Activated CD4-positive, alpha-beta T cell treated with anti-CD3 and anti-CD28 coated beads, Interleukin-2, amount 50 U/mL, for 1 hour (primary cell): ENCODE measurements around the gene POU2F3.
"Not testable (repeated sequence)": the region's sequence is repeated elsewhere in the genome, so short reads cannot be mapped to it uniquely, and the experiment has no call there.

Source experiments
- DNase-seq: peaks from one replicate; pipeline ENCODE4 v3.0.0-alpha.2; 2020

The POU2F3 gene

GRCh38 chr11:120256178-120256577, 16.2 kb downstream of the POU2F3 start:
- no peak for DNase-seq

DNA sequence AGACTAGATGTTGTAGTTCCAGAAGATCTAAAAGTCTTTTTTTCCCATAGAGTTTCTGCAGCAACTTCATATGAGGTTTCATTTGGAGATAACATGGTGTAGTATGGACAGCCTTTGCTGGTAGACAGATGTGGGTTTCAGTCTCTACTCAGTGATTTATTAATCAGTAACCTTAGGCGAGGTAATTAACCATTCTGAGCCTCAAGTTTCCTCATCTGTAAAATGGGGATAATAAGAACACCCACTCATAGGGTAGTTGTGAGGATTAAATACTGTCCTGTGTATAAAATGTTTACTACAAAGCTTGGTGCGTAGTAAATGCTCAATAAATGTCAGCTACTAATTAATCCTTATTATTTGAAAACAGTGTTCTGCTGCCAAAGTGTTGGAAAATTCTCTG, 16.8 kb downstream of the POU2F3 start:
- no peak for DNase-seq

DNA sequence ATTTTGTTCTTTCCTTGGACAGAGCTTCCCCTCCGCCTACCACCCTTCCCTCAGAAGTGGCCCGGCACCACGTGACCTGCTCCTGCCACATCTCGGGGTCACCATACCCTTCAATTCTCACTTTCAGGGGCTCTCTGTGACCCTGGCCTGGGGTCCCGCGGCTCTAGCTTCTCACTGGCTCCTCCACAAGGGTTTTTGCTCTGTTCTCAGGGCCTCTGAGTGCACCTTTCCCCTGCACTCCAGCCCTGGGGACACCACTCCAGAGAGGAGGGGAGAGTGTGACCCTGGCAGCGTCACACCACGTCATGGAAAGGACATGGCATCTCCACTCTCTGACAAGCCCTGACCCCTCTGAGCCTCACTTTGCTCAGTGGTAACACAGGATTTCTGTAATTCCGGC, 17.4 kb downstream of the POU2F3 start:
- DNase-seq = no peak

- no peak for DNase-seq
Observed at GRCh38 chr11:120258661-120259060, 18.7 kb downstream of the POU2F3 start.

DNA sequence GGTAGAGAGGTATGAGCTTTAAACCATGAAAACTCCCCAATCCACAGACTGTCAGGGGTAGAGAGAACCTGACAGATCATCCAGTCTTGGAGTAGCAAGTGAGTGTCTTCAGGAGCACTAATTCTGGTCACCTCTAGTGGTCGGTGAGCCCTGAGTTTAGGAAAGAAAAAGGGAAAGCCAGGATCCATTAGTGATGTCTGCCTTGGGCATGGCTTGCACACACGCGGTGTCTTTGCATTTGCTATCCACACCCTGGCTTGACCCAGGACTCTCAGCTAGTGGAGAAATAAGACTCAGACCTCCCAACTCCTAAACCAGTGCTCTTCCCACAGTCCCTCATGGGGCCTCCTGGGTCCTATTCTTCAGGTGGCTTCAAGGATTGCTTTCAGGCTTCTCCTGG, 19.3 kb downstream of the POU2F3 start:
- no peak for DNase-seq

DNA sequence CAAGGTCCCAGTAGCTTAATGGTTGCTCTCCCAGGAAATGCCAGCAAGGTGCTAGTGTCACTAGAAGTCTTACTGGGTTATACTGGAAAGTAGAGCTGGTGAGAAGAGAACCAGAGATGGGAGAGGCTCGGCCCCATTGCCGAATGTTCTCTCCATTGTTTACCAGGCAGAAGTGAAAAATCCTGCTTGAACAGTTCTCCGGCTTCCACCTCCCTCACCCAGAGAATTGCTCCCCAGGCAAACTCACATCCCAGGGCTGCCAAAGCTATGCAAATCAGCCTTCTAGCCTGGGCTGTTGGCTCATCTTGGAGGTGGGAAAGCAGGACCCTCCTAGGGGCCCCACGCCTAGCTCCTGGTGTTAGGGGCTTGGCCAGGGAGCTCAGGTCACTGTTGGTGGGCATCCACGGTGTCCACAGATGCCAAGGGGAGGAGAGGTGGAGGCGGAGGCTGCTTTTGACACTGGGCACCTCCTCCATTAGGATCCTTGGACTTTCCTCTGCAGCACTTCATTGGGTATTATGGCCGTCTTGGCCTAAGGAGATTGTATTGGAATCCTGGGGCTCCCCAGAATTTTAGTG, 20.1 kb downstream of the POU2F3 start:
- no peak for DNase-seq

DNA sequence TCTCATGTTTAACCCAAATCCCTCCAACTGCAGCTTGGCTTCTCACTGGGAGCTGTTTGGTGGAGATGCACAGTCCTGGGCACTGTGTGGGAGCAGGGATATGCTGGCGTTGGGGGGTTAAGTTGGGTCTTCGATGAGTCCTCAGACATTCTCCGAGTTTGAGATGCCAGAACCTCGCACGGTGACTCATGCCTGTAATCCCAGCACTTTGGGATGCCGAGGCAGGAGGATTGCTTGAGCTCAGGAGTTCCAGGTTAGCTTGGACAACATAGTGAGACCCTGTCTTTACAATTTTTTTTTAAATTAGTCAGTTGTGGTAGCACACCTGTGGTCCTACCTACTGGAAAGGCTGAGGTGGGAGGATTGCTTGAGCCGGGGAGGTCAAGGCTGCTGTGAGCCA, 20.7 kb downstream of the POU2F3 start:
- DNase-seq = no peak

DNA sequence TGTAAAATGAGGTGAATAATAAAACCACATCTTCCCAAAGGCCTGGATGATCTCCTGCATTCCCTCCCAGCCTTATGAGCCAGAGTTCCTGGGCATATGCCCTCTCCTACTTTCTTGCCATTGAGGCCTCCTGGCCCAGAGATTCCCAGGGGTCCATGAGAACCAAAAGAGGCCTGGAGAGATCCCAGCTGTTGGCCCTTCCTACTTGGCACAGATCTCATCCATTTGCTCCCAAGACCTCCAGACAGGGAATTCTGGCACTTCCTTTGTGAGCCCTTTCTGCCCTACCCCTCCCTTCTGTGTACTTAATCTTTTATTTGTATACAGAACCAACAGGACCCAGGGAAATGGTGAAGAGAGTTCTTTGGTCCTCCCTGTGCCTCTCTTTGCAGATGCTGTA, 21.4 kb downstream of the POU2F3 start:
- no peak for DNase-seq

DNA sequence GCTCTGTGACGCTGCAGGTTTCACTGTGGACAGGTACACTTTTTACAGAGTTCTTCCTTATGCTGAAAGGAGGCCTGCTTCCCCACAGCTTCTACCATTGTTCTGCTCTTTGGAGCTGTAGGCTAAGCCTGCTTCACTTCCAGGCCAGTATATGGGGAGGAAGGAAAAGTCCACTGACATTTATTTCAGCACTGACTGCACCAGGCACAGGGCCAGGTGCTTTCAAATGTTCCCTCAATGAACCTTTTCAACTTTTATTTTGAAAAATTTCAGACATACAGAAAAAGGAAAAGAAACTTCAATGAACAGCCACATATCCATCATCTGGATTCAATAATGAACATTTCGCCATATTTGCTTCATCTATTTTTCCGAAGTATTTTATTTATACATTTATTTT, 22.0 kb downstream of the POU2F3 start:
- no peak for DNase-seq

DNA sequence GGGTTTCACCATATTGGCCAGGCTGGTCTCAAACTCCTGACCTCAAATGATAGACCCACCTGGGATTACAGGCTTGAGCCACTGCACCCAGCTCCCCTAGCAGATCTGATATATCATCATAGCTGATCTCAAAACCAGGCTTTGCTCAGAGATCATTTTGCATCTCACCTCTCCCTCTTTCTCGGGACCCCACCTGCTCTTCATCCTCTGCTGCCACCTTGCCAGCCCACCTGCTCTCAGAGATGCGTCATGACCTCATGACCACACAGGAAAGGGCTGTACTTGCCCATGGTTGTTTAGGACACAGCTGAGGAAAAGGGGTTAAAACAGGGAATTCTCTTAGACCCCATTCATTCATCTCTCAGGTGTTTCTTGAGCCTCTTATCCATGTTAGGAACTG, 27.4 kb downstream of the POU2F3 start:
- no peak for DNase-seq

DNA sequence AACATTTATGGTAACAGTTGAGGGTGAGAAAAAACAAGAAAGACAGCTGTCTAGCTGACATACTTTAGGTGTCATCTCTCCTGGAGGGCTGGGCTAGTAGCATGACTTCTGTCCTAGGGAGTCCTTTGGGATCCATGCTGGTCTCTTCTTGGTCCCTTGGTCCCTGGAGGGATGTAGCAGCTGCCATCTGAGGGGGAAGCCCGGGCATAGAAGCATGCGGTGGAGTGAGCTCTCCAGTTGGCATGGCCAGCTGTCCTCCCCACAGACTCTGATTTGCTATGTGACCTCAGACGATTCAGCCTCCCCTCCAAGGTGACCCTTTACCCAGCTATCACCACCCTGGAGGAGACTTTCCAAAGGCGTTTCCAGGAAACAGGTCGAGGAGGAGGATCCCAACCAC, 28.7 kb downstream of the POU2F3 start:
- DNase-seq = no peak

GRCh38 chr11:120270386-120270785, 30.4 kb downstream of the POU2F3 start:
- no peak for DNase-seq

GRCh38 chr11:120271672-120272071, 31.7 kb downstream of the POU2F3 start:
- no peak for DNase-seq

DNA sequence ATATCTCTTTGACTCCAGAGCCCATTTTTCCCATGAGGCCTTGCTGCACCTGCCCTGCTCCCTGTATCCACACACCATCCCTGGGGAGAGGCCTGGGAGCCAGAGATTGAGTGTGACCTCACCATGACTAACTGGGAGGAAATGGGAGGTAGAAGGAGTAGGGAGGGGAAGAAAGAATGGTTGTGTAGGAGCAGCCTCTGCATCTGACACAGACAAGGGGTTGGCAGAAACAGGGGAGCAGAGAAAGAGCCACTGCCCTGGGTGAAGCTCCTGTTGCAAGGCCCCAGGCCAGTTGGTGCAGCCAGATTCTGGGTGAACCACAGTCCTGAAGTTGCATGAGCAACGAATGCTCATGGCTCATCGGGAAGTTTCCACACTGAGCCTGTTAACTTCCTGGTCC, 32.4 kb downstream of the POU2F3 start:
- DNase-seq = no peak

- no peak for DNase-seq
Observed at GRCh38 chr11:120273432-120273831, 33.5 kb downstream of the POU2F3 start.

GRCh38 chr11:120273956-120274355, 34.0 kb downstream of the POU2F3 start:
- DNase-seq = not testable (repeated sequence)

GRCh38 chr11:120279502-120279901, 39.6 kb downstream of the POU2F3 start:
- no peak for DNase-seq

GRCh38 chr11:120280600-120281051, 40.7 kb downstream of the POU2F3 start:
- DNase-seq = no peak

DNA sequence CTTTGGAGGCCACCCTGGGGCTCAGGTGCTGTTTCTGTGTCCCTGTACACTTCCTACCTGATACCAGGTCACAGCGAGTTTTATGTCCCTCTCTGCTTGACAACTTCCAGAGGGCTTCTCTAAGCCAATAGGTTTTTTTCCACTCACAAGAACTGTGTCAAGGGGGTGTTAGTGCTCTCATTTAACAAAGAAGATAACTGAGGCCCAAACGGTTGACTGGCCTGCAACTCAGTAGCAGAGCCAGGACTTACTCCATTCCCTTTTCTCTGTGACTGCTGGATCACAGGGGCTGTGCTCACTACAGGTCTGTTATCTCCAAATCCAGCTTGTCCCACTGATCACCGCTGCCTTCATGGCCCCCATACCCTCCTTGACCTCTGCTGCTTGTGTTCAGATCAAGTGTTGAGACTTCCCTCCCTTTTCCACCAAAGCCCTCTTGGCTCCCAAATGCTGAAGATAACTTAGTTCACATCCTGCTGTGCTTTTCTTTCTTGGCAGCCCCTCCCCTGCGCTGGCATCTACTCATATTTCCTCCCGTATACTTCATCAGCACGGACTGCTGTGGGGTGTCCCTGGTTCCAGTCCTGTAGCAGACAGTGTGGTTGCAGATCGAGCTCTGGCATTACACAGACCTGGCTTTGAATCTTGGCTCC, 41.3 kb downstream of the POU2F3 start:
- DNase-seq = no peak

DNA sequence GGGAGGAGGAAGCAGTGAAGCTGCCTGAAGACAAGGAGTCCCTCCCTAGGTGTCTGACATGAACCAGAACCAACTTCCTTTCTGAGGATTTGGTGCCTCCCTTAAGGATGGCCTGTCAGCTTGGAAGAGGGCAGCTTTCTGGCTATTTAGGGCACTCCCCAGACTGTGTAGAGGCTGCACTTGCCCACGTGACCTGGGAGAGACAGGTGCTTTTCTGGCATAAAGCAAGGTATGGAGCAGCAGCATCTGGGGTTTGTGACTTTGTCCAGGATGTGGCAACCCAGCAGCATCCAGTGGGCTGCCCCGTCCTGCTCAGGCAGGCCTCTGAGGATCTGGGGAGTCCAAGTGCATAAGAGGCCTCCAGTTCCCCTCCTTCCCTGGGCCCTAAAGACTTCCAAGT, 43.2 kb downstream of the POU2F3 start:
- DNase-seq = no peak

DNA sequence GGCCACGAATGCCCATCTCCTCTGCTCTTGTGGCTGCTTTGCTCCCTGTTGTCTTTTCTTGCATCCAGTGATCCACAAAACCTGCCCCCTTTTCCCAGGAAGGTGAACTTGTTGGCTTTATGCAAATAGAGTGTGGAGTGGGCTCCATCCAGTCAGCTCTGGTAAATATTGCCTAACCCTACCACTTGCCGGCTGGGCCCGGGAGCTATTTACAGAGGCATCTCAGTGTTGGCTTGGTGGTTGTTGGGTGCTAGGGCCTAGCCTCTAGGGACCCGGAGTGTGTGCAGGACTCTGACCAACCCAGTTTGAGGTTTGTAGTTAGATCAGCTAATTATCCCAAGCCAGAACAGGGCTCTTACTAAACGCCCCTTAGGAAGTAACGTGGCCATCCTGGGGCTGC, 44.3 kb downstream of the POU2F3 start:
- no peak for DNase-seq

DNA sequence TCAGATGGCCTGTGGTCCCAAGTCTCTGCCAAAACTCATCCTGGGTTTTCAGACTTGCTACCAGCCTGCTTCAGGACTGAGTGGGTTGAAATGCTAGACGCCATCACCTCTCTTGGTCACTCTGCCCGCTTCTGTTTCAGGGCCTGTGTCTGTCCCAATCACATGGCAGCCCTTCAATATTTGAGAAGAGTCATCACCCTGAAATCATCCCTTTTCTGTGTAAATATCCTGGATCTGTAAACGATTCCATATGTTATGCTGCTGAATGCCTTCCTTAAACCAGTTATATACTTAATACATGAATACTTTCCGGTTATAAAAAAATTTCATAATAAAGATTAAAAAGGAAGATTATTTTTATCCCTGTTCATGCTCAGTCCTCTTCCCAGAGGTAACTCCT, 45.3 kb downstream of the POU2F3 start:
- no peak for DNase-seq

GRCh38 chr11:120288021-120288420, 48.1 kb downstream of the POU2F3 start:
- DNase-seq = no peak

DNA sequence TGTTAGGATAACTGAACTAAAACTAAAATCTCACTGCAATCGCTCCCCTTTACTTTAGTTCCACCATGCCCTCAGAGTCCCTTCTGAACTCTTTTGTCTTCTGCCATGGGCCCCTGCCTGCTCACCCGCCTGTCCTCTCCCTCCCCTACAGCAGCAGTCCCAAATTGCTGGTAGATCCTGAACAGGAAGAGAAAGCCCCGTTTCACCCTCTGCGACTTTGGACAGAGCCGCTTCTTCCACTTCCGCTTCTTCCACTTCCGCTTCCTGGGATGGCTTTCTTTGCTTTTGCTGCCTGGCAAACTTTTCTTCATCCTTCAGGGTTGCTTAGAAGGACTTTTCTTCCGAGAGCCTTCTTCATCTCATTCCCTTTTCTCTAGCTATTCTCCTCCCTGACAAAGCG, 49.5 kb downstream of the POU2F3 start:
- no peak for DNase-seq

DNA sequence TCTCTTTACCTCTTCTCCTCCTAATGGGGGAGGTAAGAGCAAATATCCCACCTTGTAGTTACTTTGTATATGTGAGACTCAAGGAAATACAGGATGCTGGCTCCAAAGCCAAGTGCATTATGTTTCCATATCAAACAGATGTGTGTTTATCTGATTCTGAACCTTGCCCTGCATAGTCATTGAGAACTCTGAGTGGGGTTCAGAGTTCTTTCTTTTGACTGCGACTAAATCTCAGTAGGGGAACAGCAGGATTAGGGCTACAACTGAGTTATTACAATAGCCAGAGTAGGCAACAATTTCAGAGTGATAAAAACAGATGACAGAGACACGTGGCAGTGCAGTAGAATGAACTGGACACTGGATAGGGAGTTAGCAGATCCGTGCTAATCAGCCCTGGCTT, 51.0 kb downstream of the POU2F3 start:
- DNase-seq = no peak
